ENCODE results near the gene STX18. TPM values are rescaled to one million over a fixed set of nuclear protein-coding genes. Genes with fewer than 3 reads are reported as not detected.

Gene STX18
- total and polyA plus RNA-seq, 2 of the 13 experiments (the other 11 are each of a cell fraction or from before 2014, with no cell fraction given): 23.9 to 37.1 TPM

DNA sequence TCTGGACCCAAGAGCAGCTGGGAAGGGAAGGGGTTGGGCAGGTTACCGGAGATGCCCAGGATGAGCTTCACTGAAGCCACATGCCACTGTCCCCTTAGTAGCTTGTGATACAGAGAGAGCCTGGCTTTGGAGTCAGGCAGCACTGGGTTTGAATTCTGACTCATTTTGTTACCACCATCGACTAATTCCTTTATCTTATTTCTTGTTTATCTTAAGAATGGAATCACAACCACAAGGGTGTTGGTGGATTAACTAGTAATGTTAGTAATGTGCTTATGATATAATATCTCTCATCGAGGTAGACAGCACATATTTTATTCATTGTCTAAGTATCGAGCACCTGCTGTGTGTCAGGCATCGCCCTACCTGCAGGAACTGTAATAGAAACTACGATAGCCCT, 17.7 kb upstream of the STX18 start (continued):
- TF ChIP-seq, protein P1, sequence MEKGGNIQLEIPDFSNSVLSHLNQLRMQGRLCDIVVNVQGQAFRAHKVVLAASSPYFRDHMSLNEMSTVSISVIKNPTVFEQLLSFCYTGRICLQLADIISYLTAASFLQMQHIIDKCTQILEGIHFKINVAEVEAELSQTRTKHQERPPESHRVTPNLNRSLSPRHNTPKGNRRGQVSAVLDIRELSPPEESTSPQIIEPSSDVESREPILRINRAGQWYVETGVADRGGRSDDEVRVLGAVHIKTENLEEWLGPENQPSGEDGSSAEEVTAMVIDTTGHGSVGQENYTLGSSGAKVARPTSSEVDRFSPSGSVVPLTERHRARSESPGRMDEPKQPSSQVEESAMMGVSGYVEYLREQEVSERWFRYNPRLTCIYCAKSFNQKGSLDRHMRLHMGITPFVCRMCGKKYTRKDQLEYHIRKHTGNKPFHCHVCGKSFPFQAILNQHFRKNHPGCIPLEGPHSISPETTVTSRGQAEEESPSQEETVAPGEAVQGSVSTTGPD (CRISPR knock-in tag; IDR thresholded peaks at IDR 0.05): no peak
- TF ChIP-seq SMAD3 (CRISPR knock-in tag; IDR thresholded peaks at IDR 0.05) (no peak), ZNF30 (CRISPR knock-in tag; IDR thresholded peaks at IDR 0.05) (no peak)

DNA sequence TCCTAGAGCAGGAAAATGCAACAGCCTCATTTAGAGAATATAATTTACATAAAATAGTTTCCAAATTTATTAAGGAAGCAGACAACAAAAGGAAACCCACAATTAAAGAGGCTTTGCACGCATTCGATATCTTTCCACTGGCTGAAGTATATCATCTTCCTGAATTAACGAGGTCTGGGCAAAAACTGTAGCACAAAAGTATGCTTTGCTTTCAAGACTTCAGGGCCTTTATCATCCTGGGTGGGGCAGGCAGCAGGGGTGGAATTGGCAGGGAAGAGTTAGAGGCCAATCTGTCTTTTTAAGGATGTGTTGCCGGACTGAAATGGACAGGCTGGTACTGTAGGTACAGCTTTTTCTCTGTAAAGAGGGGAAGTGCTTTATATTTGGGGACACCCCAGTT, 17.0 kb upstream of the STX18 start:
- CTCF ChIA-PET (ENCODE audit: low intra/inter-chr PET ratio, low total read pairs): no interaction called here
- H3K9ac ChIP-seq (ENCODE audit: insufficient read depth, low read depth, low read length): no peak overlapping the region
- no peaks in the 10 kb centered on the region for H4K20me1 ChIP-seq (ENCODE audit: insufficient read depth, low read length)
- intact Hi-C loops (cut with micrococcal nuclease; ENCODE audit: unreplicated experiment): no loop called here
- FAIRE-seq (no peak), ATAC-seq (no peak), DNase-seq (ENCODE audit: low spot score) (no peak)
- BruUV-seq (replicated peaks): no TSS peak
- in situ Hi-C loops (cut with HindIII; ENCODE audit: extremely low pct_ligation_motif_present, low pct_unique_long_range_greater_than_20kb): no loop called here
- no peaks in the 10 kb centered on the region for H3K27me3 ChIP-seq (ENCODE audit: control insufficient read depth in 1 of 2, insufficient read depth in 2 of 2, low read length in 2 of 2)
- TF ChIP-seq MED8 (CRISPR knock-in tag; IDR thresholded peaks at IDR 0.05; ENCODE audit: insufficient replicate concordance): no peak
- no peak for TF ChIP-seq HDAC6 (IDR thresholded peaks at IDR 0.05; ENCODE audit: low read depth, low read length)
- TF ChIP-seq HOXA5 (CRISPR knock-in tag; IDR thresholded peaks at IDR 0.05): no peak
- no peak for TF ChIP-seq BCL6 (CRISPR knock-in tag; IDR thresholded peaks at IDR 0.05)
- TF ChIP-seq, protein P2, sequence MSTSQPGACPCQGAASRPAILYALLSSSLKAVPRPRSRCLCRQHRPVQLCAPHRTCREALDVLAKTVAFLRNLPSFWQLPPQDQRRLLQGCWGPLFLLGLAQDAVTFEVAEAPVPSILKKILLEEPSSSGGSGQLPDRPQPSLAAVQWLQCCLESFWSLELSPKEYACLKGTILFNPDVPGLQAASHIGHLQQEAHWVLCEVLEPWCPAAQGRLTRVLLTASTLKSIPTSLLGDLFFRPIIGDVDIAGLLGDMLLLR (CRISPR knock-in tag; IDR thresholded peaks at IDR 0.05): no peak
- TF ChIP-seq TARDBP (CRISPR knock-in tag; IDR thresholded peaks at IDR 0.05): no peak
- no peak for TF ChIP-seq ZNF724P (CRISPR knock-in tag; IDR thresholded peaks at IDR 0.05; ENCODE audit: borderline replicate concordance)
- no peak for TF ChIP-seq CENPT (CRISPR knock-in tag; IDR thresholded peaks at IDR 0.05; ENCODE audit: low read depth)
- no peak for TF ChIP-seq SMARCC2 (IDR thresholded peaks at IDR 0.05)
- no peak for TF ChIP-seq MEIS2 (CRISPR knock-in tag; IDR thresholded peaks at IDR 0.05)
- H3K4me1 ChIP-seq (ENCODE audit: insufficient read depth, low read length): peaks cover 29% of the 10 kb centered on the region
- peaks cover 1 to 6% of the 10 kb centered on the region in 2 experiments; a peak in 2 of 5 replicates for H3K36me3 ChIP-seq (replicated peaks in 1 of 2; ENCODE audit: control insufficient read depth in 1 of 2, insufficient read depth in 2 of 2, low read length in 2 of 2)
- no peak overlapping the region for H3K27ac ChIP-seq (ENCODE audit: extremely low read length, insufficient read depth, low read length)
- no peaks in the 10 kb centered on the region for H3K9me3 ChIP-seq (ENCODE audit: low read length)
- H2AFZ ChIP-seq (ENCODE audit: low read length): no peak overlapping the region
- 75% methylated on average over 4 of the region's 4 CpGs for WGBS (ENCODE audit: low lambda C conversion rate)
- POLR2A ChIA-PET: interaction anchor here (1.3 kb wide), 1 partner anchor 16 kb away, joined by 3 read pairs; no protein-coding TSS in a partner anchor
- no peak overlapping the region for H3K4me2 ChIP-seq (ENCODE audit: low read depth, low read length)
- H3K79me2 ChIP-seq (ENCODE audit: insufficient read depth, low read length): no peaks in the 10 kb centered on the region
- no peak overlapping the region for H3K4me3 ChIP-seq (replicated peaks in 1 of 3; ENCODE audit: insufficient read depth in 1 of 3, low read depth in 2 of 3, low read length in 3 of 3)

All from HepG2 (cell line).